Breast epithelium (tissue), 4 donors: ENCODE results near the gene TBC1D14. TPM values are rescaled to one million over a fixed set of nuclear protein-coding genes. Genes with fewer than 3 reads are reported as not detected.
A peak's percentile ranks its signal among the peaks of the same experiment; 100 is the strongest.

Experiments
- DNase-seq, 2 donors: peaks; one replicate each; pipeline ENCODE4 v3.0.0-alpha.2; 2019; ENCODE audit warnings: low spot score in 2 of 2
- H3K27ac ChIP-seq, 2 donors: fragments of 200-600 bp; sonication (generic) in 1 of 2; one replicate each; pipeline ENCODE4 v1.5.1; 2016 to 2019; ENCODE audit warnings: mild to moderate bottlenecking in 1 of 2
- H3K27me3 ChIP-seq, 2 donors: fragments of 200-600 bp; sonication (generic) in 1 of 2; one replicate each; pipeline versions ENCODE4 v1.5.1 to v1.6.0; 2017 to 2019; ENCODE audit warnings: control low read depth in 1 of 2, mild to moderate bottlenecking in 1 of 2
- H3K36me3 ChIP-seq: fragments of 200-600 bp; one replicate; pipeline ENCODE4 v1.5.1; 2019
- H3K4me1 ChIP-seq, 2 donors: fragments of 200-600 bp; sonication (generic); one replicate each; pipeline ENCODE4 v1.5.1; 2016 to 2019; ENCODE audit warnings: control low read depth in 1 of 2
- H3K4me3 ChIP-seq, 3 donors: fragments of 200-600 bp; sonication (generic); 1 replicate in 2 of 3; 2 replicates in 1 of 3; pipeline ENCODE4 v1.5.1; 2016 to 2019; ENCODE audit warnings: mild to moderate bottlenecking in 3 of 3, moderate library complexity in 2 of 3
- H3K9me3 ChIP-seq, 2 donors: fragments of 200-600 bp; sonication (generic) in 1 of 2; one replicate each; pipeline ENCODE4 v1.5.1; 2016 to 2019; ENCODE audit warnings: control low read depth in 1 of 2
- POLR2A ChIP-seq: fragments of 450-650 bp; IDR thresholded peaks from one replicate; pipeline ENCODE4 v1.6.1; 2016; ENCODE audit warnings: antibody characterized with exemption, mild to moderate bottlenecking, moderate library complexity
- POLR2AphosphoS5 ChIP-seq, 3 donors: sonication (generic); formaldehyde crosslinking; IDR thresholded peaks; one replicate each; pipeline ENCODE4 v1.6.1; 2017; ENCODE audit warnings: antibody characterized with exemption in 3 of 3
- intact Hi-C: fragments of 100-400 bp; cut with DNase I; formaldehyde crosslinking; loops from one replicate; pipeline ENCODE4 v1.15.1; 2023; ENCODE audit warnings: low total_unique reads
- total RNA-seq, 3 donors: library from RNA; depleted of rRNA; stranded (reverse); fragments of >200 nt; gene quantifications; one replicate each; pipeline ENCODE4 v1.1.0, GENCODE V29; 2016
- TF ChIP-seq, protein P1 (sequence below), 3 donors: fragments of 450-650 bp; IDR thresholded peaks; one replicate each; pipeline ENCODE4 v1.5.1; 2016 to 2017; ENCODE audit warnings: antibody characterized with exemption in 3 of 3, mild to moderate bottlenecking in 3 of 3, moderate library complexity in 3 of 3

The TBC1D14 gene
- total RNA-seq, 3 donors from 2014 or later = 48.5 to 57.3 (median 48.7) TPM

DNA sequence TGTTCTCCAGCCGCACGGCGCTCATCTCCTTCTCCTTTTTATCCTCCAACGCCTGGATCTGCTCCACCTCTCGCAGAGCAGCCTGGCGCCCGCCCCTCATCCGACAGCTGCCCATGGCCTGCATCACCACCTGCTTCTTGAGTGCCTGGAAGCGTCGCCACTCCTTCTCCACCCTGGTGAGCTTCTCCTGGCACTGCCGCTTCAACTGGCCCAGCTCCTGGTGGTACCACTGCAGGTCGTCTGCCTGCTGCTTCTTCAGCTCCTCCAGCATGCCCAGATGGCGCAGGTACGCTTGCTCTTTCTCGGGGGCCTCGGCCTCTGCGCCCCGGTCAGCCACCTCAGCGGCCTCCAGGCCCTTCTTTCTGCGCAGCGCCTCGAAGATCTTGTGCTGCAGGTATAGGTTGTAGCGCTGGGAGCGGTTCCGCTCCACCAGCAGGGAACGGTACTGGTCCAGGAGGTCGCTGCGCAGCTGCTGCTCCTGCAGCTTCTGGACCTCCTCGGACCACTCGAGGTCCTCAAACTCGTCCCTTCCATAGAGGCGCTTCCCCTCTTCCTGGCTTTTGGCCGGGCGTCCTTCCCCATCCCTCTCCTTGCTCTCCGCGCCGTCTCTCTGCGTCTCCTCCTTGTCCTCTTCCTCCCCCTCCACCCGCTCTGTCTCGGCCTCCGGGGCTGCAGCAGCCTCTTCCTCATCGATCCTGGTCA is 132.3 kb downstream of the TBC1D14 start:
- peak overlapping the region; percentile 80 to 92 for H3K27ac ChIP-seq
- H3K27me3 ChIP-seq = no peaks in the 10 kb centered on the region
- H3K4me3 ChIP-seq = peak overlapping the region; percentile 63 to 85 (median 73)
- H3K4me1 ChIP-seq = peaks cover 7 to 23% of the 10 kb centered on the region in 2 donors
- intact Hi-C loops = no loop called here
- no peaks in the 10 kb centered on the region for H3K9me3 ChIP-seq
- no peak for TF ChIP-seq POLR2A
- TF ChIP-seq, protein P1, sequence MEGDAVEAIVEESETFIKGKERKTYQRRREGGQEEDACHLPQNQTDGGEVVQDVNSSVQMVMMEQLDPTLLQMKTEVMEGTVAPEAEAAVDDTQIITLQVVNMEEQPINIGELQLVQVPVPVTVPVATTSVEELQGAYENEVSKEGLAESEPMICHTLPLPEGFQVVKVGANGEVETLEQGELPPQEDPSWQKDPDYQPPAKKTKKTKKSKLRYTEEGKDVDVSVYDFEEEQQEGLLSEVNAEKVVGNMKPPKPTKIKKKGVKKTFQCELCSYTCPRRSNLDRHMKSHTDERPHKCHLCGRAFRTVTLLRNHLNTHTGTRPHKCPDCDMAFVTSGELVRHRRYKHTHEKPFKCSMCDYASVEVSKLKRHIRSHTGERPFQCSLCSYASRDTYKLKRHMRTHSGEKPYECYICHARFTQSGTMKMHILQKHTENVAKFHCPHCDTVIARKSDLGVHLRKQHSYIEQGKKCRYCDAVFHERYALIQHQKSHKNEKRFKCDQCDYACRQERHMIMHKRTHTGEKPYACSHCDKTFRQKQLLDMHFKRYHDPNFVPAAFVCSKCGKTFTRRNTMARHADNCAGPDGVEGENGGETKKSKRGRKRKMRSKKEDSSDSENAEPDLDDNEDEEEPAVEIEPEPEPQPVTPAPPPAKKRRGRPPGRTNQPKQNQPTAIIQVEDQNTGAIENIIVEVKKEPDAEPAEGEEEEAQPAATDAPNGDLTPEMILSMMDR (IDR thresholded peaks at IDR 0.05) = no peak
- TF ChIP-seq POLR2AphosphoS5 (IDR thresholded peaks at IDR 0.05) = no peak
- no peak for DNase-seq
- H3K36me3 ChIP-seq = no peaks in the 10 kb centered on the region

GRCh38 chr4:7042503-7043283 is 133.1 kb downstream of the TBC1D14 start:
- intact Hi-C loops = no loop called here
- Histone ChIP-seq H3K4me1 (peaks cover 7 to 30% of the 10 kb centered on the region in 2 donors), H3K27ac (peak overlapping the region; percentile 80 to 92), H3K4me3 (peak overlapping the region; percentile 63 to 85 (median 73)), H3K27me3 (no peaks in the 10 kb centered on the region), H3K9me3 (no peaks in the 10 kb centered on the region), H3K36me3 (no peaks in the 10 kb centered on the region)
- TF ChIP-seq POLR2A (no peak), POLR2AphosphoS5 (IDR thresholded peaks at IDR 0.05) (peak; percentile 63 to 65 (median 63))
- TF ChIP-seq, protein P1 (IDR thresholded peaks at IDR 0.05) = peak in 1 of 3 donors; percentile 60
- DNase-seq = peak; percentile 96 to 97

DNA sequence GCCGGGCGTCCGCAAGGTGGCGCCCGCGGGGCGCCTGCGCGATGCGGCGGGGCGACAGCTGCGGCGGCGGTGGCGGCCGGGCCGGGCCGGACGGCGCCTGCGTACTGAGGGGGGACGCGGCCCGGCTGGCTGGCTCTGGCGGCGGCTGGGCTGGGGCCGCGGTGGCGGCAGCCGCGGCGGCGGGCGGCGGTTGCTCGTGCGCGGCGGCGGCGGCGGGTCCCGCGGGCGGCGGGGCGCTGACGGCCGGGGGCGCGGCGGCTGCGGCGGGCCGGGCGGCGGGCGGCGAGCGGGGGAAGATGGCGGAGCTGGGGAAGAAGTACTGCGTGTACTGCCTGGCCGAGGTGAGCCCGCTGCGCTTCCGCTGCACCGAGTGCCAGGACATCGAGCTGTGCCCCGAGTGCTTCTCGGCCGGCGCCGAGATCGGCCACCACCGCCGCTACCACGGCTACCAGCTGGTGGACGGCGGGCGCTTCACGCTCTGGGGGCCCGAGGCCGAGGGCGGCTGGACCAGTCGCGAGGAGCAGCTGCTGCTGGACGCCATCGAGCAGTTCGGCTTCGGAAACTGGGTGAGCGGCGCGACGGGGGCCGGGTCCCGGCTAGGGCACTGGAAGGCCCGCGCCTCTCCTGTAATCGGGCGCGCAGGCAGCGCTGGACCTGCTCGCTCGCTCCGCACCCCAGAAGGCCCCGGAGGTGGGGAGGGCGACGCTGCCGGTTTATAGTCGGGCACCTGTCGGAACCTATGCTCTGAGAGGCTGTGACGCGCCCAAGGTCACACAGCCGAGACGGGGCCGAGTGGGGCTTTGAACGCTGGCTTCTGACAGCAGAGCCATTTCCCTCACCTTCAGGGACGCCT is 133.9 kb downstream of the TBC1D14 start, which contains the start of gene TADA2B:
Gene TADA2B (plus strand): TSS at position 89 of the 853 bp plus-strand sequence. CDS start 208 bp downstream, at position 297.
- Histone ChIP-seq H3K27me3 (no peaks in the 10 kb centered on the region), H3K4me3 (peak within 1 kb of the TSS; percentile 89 to 97 (median 94)), H3K36me3 (no peaks in the 10 kb centered on the region), H3K9me3 (no peaks in the 10 kb centered on the region), H3K4me1 (peaks cover 7 to 31% of the 10 kb centered on the region in 2 donors), H3K27ac (peak within 1 kb of the TSS; percentile 84 to 92)
- no peak for DNase-seq
- peak in 1 of 3 donors; percentile 28 for TF ChIP-seq POLR2AphosphoS5 (IDR thresholded peaks at IDR 0.05)
- TF ChIP-seq, protein P1 (IDR thresholded peaks at IDR 0.05) = no peak
- TF ChIP-seq POLR2A = no peak
- intact Hi-C loops = no loop called here

GRCh38 chr4:7044137-7044930 is 134.7 kb downstream of the TBC1D14 start:
- H3K27me3 ChIP-seq = no peaks in the 10 kb centered on the region
- no peak for DNase-seq
- H3K36me3 ChIP-seq = no peaks in the 10 kb centered on the region
- H3K27ac ChIP-seq = peak overlapping the region; percentile 84 to 92
- H3K4me1 ChIP-seq = peaks cover 7 to 31% of the 10 kb centered on the region in 2 donors
- H3K9me3 ChIP-seq = no peaks in the 10 kb centered on the region
- intact Hi-C loops = no loop called here
- peak overlapping the region; percentile 89 to 97 (median 94) for H3K4me3 ChIP-seq
- TF ChIP-seq POLR2AphosphoS5 (IDR thresholded peaks at IDR 0.05) (no peak), POLR2A (no peak)
- TF ChIP-seq, protein P1 (IDR thresholded peaks at IDR 0.05) = no peak
